DOHH2 (cell line): ENCODE data around the gene GJD3.

ENCODE experiments used
- EZH2phosphoT487 ChIP-seq: fragments of 200-600 bp; sonication (generic); IDR thresholded peaks from 2 replicates; pipeline ENCODE4 v1.6.1; 2017; ENCODE audit warnings: borderline replicate concordance, mild to moderate bottlenecking, antibody characterized with exemption, low read length, moderate library complexity, mixed read lengths
- TF ChIP-seq, protein P1 (sequence below): fragments of 200-600 bp; sonication (generic); IDR thresholded peaks from one replicate; pipeline ENCODE4 v1.5.1; 2014; ENCODE audit warnings: antibody characterized with exemption, mild to moderate bottlenecking, low read depth, low read length; ENCODE audit not compliant: poor library complexity, severe bottlenecking

DNA sequence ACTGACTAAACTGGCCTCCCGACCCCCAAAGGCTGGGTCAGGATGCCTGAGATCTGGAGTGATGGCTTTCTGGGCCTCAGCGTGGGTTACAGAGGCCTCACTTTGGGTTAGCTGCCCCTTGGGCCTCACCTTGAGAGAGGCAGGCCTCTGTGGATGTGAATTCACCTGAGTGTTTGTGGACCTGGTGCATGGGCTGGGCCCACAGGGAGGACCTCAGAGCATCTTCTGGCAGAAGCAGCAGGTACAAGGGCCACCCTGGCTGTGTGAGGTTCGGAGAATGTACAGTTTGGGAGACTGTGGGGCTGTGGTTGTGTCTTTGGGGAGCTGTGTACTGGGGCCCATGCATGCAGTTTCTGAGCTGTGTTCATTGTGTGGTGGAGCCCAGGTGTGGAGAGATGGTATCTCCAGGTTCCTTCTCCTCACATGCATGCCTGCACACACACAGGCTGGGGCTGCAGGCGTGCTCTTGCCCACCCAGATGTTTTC, 37.2 kb downstream of the GJD3 start:
- TF ChIP-seq, protein P1, sequence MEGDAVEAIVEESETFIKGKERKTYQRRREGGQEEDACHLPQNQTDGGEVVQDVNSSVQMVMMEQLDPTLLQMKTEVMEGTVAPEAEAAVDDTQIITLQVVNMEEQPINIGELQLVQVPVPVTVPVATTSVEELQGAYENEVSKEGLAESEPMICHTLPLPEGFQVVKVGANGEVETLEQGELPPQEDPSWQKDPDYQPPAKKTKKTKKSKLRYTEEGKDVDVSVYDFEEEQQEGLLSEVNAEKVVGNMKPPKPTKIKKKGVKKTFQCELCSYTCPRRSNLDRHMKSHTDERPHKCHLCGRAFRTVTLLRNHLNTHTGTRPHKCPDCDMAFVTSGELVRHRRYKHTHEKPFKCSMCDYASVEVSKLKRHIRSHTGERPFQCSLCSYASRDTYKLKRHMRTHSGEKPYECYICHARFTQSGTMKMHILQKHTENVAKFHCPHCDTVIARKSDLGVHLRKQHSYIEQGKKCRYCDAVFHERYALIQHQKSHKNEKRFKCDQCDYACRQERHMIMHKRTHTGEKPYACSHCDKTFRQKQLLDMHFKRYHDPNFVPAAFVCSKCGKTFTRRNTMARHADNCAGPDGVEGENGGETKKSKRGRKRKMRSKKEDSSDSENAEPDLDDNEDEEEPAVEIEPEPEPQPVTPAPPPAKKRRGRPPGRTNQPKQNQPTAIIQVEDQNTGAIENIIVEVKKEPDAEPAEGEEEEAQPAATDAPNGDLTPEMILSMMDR = no peak
- TF ChIP-seq EZH2phosphoT487 = no peak
